Measurements from ENCODE around the gene ELFN1.

Gene ELFN1

DNA sequence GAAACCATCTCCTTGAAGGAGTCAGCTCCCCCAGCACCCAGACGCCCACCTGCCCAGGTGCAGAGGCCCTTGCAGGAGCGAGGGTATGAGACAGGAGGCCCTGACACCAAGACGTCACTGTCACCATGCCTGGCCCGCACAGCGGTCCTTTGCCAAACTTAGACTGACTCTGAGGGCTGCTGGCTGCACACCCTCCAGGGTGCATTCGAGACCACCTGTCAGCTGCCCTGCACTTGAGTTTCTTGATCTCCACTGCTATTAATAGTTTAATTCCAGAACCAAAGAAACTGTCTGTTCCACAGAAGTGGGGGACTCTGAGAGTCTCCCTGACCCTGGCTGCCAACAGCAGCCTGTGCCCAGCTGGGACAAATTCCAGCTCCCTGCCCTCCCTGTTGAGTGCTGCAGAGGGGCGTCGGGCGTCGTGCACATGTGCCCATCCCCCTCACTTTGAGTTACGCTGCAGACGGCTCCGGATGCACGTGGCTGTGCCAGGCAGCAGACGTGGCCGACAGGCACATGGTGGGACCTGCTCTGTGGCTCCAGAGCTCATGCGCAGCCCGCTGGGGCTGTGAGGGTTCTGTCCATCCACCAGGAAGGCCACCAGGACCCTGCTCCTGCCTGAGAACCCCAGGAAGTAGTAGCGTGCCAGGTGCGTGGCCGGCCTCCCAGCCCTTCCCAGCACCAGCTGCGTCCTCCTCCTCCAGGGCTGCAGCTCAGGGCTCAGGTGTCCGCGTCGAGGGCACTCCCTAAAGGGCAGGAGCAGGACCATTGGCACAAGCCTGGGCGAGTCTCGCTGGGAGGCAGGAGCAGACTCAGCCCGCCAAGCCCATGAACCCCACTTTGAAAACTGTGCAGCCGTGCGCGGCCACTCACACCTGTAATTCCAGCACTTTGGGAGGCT lies 24.8 kb downstream of the ELFN1 start:
- H3K4me3 ChIP-seq (replicated peaks; ENCODE audit: low read depth, low read length): no peak overlapping the region
- no peak for DNase-seq (ENCODE audit: extremely low read depth, insufficient read length)
- H3K27me3 ChIP-seq (replicated peaks; ENCODE audit: control insufficient read depth, insufficient read depth, low read length): no peaks in the 10 kb centered on the region; the same call in 1 of the 2 replicates
- H3K36me3 ChIP-seq (ENCODE audit: control insufficient read depth, insufficient read depth, low read length): no peaks in the 10 kb centered on the region
- TF ChIP-seq, protein P1, sequence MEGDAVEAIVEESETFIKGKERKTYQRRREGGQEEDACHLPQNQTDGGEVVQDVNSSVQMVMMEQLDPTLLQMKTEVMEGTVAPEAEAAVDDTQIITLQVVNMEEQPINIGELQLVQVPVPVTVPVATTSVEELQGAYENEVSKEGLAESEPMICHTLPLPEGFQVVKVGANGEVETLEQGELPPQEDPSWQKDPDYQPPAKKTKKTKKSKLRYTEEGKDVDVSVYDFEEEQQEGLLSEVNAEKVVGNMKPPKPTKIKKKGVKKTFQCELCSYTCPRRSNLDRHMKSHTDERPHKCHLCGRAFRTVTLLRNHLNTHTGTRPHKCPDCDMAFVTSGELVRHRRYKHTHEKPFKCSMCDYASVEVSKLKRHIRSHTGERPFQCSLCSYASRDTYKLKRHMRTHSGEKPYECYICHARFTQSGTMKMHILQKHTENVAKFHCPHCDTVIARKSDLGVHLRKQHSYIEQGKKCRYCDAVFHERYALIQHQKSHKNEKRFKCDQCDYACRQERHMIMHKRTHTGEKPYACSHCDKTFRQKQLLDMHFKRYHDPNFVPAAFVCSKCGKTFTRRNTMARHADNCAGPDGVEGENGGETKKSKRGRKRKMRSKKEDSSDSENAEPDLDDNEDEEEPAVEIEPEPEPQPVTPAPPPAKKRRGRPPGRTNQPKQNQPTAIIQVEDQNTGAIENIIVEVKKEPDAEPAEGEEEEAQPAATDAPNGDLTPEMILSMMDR (IDR thresholded peaks at IDR 0.05; ENCODE audit: insufficient read depth, low read length, poor library complexity, severe bottlenecking): no peak

DNA sequence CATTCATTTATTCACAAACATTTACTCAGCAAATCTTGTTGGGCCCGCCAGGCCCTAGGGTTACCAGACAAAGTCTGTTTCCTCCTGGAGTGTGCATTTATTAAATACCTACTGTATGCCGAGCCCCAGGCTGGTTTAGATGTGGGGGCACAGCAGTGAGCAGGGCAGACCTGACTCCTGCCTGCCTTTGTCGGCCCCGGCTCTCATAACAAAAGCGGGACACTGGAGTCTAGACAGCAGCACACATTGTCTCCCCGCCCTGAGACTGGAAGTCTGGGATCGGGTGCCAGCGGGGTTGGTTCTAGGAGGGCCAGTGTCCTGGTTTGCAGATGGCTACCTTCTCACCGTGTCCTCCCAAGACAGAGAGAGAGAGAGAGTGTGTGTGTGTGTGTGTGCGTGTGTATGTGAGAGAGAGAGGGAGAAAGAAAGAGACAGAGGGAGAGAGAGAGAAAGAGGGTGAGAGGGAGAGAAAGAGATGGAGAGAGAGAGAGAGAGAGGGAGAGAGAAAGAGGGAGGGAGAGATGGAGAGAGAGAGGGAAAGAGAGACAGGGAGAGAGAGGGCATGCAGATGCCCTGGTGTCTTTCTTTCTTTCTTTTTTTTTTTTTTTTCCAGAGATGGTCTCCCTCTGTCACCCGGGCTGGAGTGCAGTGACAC lies 25.9 kb downstream of the ELFN1 start:
- no peak for DNase-seq (ENCODE audit: extremely low read depth, insufficient read length)
- no peak overlapping the region for H3K4me3 ChIP-seq (replicated peaks; ENCODE audit: low read depth, low read length)
- TF ChIP-seq, protein P1 (IDR thresholded peaks at IDR 0.05; ENCODE audit: insufficient read depth, low read length, poor library complexity, severe bottlenecking): no peak
- H3K36me3 ChIP-seq (ENCODE audit: control insufficient read depth, insufficient read depth, low read length): no peaks in the 10 kb centered on the region
- H3K27me3 ChIP-seq (replicated peaks; ENCODE audit: control insufficient read depth, insufficient read depth, low read length): no peaks in the 10 kb centered on the region; the same call in 1 of the 2 replicates

GRCh38 chr7:1696671-1697498 lies 26.8 kb downstream of the ELFN1 start:
- Histone ChIP-seq H3K27me3 (replicated peaks; ENCODE audit: control insufficient read depth, insufficient read depth, low read length) (no peaks in the 10 kb centered on the region; the same call in 1 of the 2 replicates), H3K4me3 (replicated peaks; ENCODE audit: low read depth, low read length) (no peak overlapping the region), H3K36me3 (ENCODE audit: control insufficient read depth, insufficient read depth, low read length) (no peaks in the 10 kb centered on the region)
- DNase-seq (ENCODE audit: extremely low read depth, insufficient read length): no peak
- TF ChIP-seq, protein P1 (IDR thresholded peaks at IDR 0.05; ENCODE audit: insufficient read depth, low read length, poor library complexity, severe bottlenecking): no peak

DNA sequence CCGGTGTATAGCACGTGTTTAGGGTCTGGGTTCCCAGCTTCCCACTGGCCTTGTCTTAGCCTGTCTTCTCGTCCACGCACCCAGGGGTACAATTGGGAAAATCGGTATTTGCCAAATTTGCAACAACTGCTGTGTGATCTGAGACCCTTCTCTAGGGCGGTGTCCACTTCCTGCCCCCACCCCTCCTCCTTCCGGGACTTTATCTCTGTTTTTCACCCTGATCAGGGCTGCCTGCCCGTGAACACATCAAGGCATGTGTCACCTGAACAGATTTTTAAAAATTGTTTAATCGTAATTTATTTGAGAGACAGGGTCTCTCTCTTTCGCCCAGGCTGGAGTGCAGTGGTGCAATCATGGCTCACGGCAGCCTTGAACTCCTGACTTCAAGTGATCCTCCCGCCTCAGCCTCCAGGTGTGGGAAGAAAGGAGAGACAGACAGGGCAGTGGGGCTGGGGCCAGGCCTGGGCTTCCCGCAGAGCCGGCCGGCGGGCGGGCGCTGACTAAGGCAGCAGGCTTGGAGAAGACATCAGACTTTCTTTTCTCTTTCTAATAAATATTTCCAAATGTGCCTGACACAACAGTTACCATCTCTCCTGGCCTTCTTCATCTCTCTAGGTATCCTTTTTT lies 27.5 kb downstream of the ELFN1 start:
- Histone ChIP-seq H3K27me3 (replicated peaks; ENCODE audit: control insufficient read depth, insufficient read depth, low read length) (no peaks in the 10 kb centered on the region), H3K4me3 (replicated peaks; ENCODE audit: low read depth, low read length) (no peak overlapping the region), H3K36me3 (ENCODE audit: control insufficient read depth, insufficient read depth, low read length) (no peaks in the 10 kb centered on the region)
- DNase-seq (ENCODE audit: extremely low read depth, insufficient read length): no peak
- TF ChIP-seq, protein P1 (IDR thresholded peaks at IDR 0.05; ENCODE audit: insufficient read depth, low read length, poor library complexity, severe bottlenecking): no peak

- H3K27me3 ChIP-seq (replicated peaks; ENCODE audit: control insufficient read depth, insufficient read depth, low read length): no peaks in the 10 kb centered on the region
- H3K4me3 ChIP-seq (replicated peaks; ENCODE audit: low read depth, low read length): no peak overlapping the region
- no peak for DNase-seq (ENCODE audit: extremely low read depth, insufficient read length)
- TF ChIP-seq, protein P1 (IDR thresholded peaks at IDR 0.05; ENCODE audit: insufficient read depth, low read length, poor library complexity, severe bottlenecking): no peak
- H3K36me3 ChIP-seq (ENCODE audit: control insufficient read depth, insufficient read depth, low read length): no peaks in the 10 kb centered on the region
These were observed 28.1 kb downstream of the ELFN1 start for GRCh38 chr7:1698201-1698600.
